Testis (tissue), 2 donors: ENCODE data around the gene GRID2.

Source experiments
- CTCF ChIP-seq, 3 experiments: fragments of 450-650 bp in 2 of 3; fragments of 200-600 bp in 1 of 3; sonication (generic) in 1 of 3; IDR thresholded peaks; one replicate each; pipeline ENCODE4 v1.5.1; 2016 to 2019; ENCODE audit warnings: antibody characterized with exemption in 3 of 3, mild to moderate bottlenecking in 2 of 3, moderate library complexity in 1 of 3
- POLR2A ChIP-seq: fragments of 450-650 bp; IDR thresholded peaks from one replicate; pipeline ENCODE4 v1.6.1; 2017; ENCODE audit warnings: antibody characterized with exemption, mild to moderate bottlenecking, moderate library complexity

- TF ChIP-seq CTCF (IDR thresholded peaks at IDR 0.05) (no peak), POLR2A (no peak)
Measured at GRCh38 chr4:92305878-92306520, 2.2 kb downstream of the GRID2 start.
